HL-60 (cell line): ENCODE measurements around the gene CLRN1.

Experiments
- DNase-seq, 2 experiments: peaks; one replicate each; pipeline ENCODE4 v3.0.0-alpha.2; 2010 to 2020; ENCODE audit warnings: low read depth in 1 of 2, low spot score in 1 of 2
- H3K27ac ChIP-seq: fragments of 250-450 bp; sonication (Bioruptor Pico); replicated peaks from 2 replicates; pipeline ENCODE4 v1.5.1; 2020; ENCODE audit warnings: mild to moderate bottlenecking, moderate library complexity
- H3K27me3 ChIP-seq: fragments of 250-450 bp; sonication (Bioruptor Pico); 2 replicates; pipeline ENCODE4 v1.5.1; 2021; ENCODE audit warnings: mild to moderate bottlenecking, moderate library complexity; ENCODE audit not compliant: insufficient read depth, poor library complexity, severe bottlenecking
- H3K4me3 ChIP-seq: replicated peaks from 2 replicates; pipeline ENCODE4 v1.5.1; 2011; ENCODE audit warnings: mild to moderate bottlenecking, control low read depth, low read length; ENCODE audit not compliant: insufficient read depth
- CTCF ChIP-seq: IDR thresholded peaks from one replicate; pipeline ENCODE4 v1.5.1; 2011; ENCODE audit warnings: low read length, control low read depth, inconsistent platforms; ENCODE audit not compliant: insufficient read depth
- GABPA ChIP-seq: IDR thresholded peaks from 2 replicates; pipeline ENCODE4 v1.6.1; 2012; ENCODE audit warnings: low read depth
- POLR2AphosphoS5 ChIP-seq: IDR thresholded peaks from 2 replicates; pipeline ENCODE4 v1.6.1; 2012; ENCODE audit warnings: low read depth
- REST ChIP-seq: IDR thresholded peaks from 2 replicates; pipeline ENCODE4 v1.6.1; 2012; ENCODE audit warnings: low read depth; ENCODE audit not compliant: insufficient replicate concordance
- SPI1 ChIP-seq: IDR thresholded peaks from 2 replicates; pipeline ENCODE4 v1.6.1; 2012; ENCODE audit warnings: low read depth, mild to moderate bottlenecking, borderline replicate concordance

The CLRN1 gene

GRCh38 chr3:150951923-150952322, 20.6 kb downstream of the CLRN1 start:
- no peak for TF ChIP-seq REST
- no peak for TF ChIP-seq CTCF
- no peak for TF ChIP-seq SPI1
- TF ChIP-seq POLR2AphosphoS5, result no peak
- TF ChIP-seq GABPA, result no peak
- no peak overlapping the region for H3K4me3 ChIP-seq

GRCh38 chr3:150945226-150946032, 27.1 kb downstream of the CLRN1 start:
- no peak for DNase-seq

More at GRCh38 chr3:150951923-150952322, 20.6 kb downstream of the CLRN1 start:
- Histone ChIP-seq H3K27me3 (peaks cover 10% of the 10 kb centered on the region), H3K27ac (no peak overlapping the region)
- no peak for DNase-seq

More at GRCh38 chr3:150945226-150946032, 27.1 kb downstream of the CLRN1 start:
- no peak overlapping the region for H3K4me3 ChIP-seq
- H3K27me3 ChIP-seq, result no peaks in the 10 kb centered on the region
- H3K27ac ChIP-seq, result no peak overlapping the region
- TF ChIP-seq CTCF (no peak), POLR2AphosphoS5 (no peak), SPI1 (no peak), GABPA (no peak), REST (no peak)
